ENCODE data around the gene CD8B. TPM values are rescaled to one million over a fixed set of nuclear protein-coding genes. Genes with fewer than 3 reads are reported as not detected.
A peak's percentile ranks its signal among the peaks of the same experiment; 100 is the strongest.
"Not testable (repeated sequence)": the region's sequence is repeated elsewhere in the genome, so short reads cannot be mapped to it uniquely, and the experiment has no call there.

CD8B gene
- total RNA-seq (1 to 10 TPM in 1 of 2 donors, not detected in 1; 3.6 TPM), polyA plus RNA-seq (ENCODE audit: insufficient read length in 6 of 6) (under 1 TPM; 0.39 to 0.82 (median 0.67) TPM)
- long read RNA-seq, donor 1, result 0 reads
- long read RNA-seq, donor 2, partial matches to known transcripts, result 5 of 7 reads
- long read RNA-seq, donor 2, other reads (novel, unspliced or antisense), result 0 of 7 reads
- long read RNA-seq, donor 3, result 0 reads
- long read RNA-seq, donor 4, result 0 reads
- long read RNA-seq, donor 5, result 0 reads
- long read RNA-seq, donor 6, result 0 reads
- long read RNA-seq, donor 7, result 0 reads
- long read RNA-seq, donor 8, result 0 reads
- long read RNA-seq, donor 9, result 0 reads
- long read RNA-seq, donor 10, partial matches to known transcripts, result 1 of 4 reads
- long read RNA-seq, donor 10, other reads (novel, unspliced or antisense), result 0 of 4 reads
- long read RNA-seq, donor 11, partial matches to known transcripts, result 0 of 1 reads
- long read RNA-seq, donor 11, other reads (novel, unspliced or antisense), result 0 of 1 reads
- long read RNA-seq, donor 12, result 0 reads

DNA sequence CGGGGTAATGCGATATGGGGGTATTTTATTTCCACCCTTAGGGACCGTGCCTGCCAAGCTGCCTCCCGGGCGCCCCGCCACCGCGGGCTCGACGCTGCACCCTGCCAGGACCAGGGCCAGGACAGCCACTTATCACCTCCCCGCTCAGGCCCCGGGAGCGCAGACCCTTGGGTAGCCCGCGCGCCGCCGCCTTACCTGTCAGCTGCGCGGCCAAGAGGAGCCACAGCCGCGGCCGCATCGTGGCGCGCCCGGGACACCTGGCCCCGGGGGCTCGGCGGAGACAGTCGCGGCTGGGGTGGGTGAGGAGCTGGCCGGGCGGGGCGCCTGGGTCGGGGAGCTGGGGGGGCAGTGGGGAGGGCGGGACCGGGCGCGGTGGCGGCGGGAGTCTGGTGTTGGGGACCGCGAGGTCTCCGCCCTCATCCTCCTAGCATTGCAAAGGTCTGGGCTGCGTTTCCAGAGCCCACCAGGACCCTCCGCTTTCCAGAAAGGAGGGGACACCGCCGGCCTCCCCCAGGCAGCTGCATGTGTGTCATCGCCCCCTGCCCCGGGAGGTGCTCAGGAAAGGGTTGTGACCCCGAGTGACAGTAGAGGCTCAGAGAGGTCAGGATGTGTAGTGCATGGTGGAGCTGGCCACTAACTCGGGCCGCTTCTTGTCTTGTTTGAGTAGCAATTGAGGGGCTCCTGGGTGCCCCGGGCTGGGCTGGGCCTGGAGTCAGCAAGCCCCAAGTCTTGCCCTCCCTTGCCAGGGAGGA, at the start of gene CD8B:
TSS of gene CD8B (minus strand) at position 259 of the 752 bp plus-strand sequence. CDS start at position 238, 21 bp downstream.
- DNase-seq; ATAC-seq; H3K4me1 ChIP-seq; intact Hi-C loops (cut with DNase I); H3K36me3 ChIP-seq; H3K27ac ChIP-seq; H3K4me3 ChIP-seq; H3K9me3 ChIP-seq: not testable (repeated sequence)
- H3K27me3 ChIP-seq, result peaks cover 9 to 17% of the 10 kb centered on the region in 2 donors

DNA sequence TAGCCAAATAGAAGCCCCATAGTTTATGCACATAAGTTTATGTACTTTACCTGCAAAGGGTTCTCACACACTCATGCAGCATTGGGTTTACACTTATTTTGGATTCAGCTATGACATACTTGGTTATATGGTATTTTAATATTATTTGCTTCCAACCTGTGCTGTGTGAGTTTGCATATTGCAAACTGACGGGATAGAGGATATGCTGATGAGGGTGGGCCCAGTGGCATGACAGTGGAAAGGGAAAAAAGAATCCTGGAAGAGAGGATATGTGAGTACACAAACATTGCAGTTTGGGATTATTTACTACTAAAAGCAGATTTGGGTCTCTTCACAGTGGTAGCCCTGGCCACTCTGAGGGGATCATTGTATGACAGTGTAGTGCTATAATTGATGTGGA, 44.2 kb upstream of the CD8B start:
- H3K4me3 ChIP-seq; H3K4me1 ChIP-seq; H3K27ac ChIP-seq; ATAC-seq; H3K27me3 ChIP-seq; H3K9me3 ChIP-seq; intact Hi-C loops (cut with DNase I); H3K36me3 ChIP-seq; DNase-seq: not testable (repeated sequence)

DNA sequence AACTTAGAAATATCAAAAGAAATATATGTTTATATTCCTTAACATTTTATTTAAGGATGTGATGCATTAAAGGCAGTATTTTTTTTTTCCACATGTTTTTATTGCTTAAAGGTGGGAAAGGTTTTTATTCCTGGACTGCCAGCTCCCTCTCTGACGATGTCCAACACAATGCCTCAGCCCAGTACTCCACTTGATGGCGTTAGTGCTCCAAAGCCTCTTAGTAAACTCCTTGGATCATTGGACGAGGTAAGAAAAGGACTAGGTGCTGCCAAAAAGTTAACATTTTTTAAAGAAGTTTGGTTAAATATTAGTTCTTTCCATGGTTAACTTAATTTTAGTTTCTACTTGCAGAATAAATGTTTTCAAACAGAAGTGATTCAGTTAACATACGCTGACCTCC, 39.0 kb upstream of the CD8B start:
- H3K9me3 ChIP-seq; intact Hi-C loops (cut with DNase I); H3K4me1 ChIP-seq; H3K27ac ChIP-seq; H3K27me3 ChIP-seq; H3K36me3 ChIP-seq; H3K4me3 ChIP-seq: not testable (repeated sequence)
- ATAC-seq (peak; percentile 54), DNase-seq (peak in 1 of 4 donors; percentile 3)

DNA sequence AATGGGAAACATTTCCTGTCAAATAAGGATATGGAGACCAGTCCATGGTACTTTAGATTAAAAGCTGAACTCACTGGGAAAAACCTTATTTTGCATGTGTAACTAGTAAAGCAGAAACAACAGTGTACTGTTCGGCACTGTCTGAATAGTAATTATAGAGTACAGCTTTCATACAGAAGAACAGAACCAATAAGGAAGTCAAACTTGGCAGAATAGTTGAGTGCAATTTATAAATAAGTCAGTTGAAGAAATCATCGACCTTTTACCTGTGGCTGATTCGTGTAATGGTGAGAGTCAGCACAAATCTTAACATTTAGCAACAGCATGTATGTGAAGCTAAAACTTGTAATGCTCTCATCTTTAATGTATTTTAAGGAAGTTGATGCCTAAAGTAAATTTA, 24.3 kb upstream of the CD8B start:
- H3K4me1 ChIP-seq; intact Hi-C loops (cut with DNase I); DNase-seq; H3K9me3 ChIP-seq; H3K27ac ChIP-seq; H3K4me3 ChIP-seq; ATAC-seq; H3K27me3 ChIP-seq; H3K36me3 ChIP-seq: not testable (repeated sequence)

DNA sequence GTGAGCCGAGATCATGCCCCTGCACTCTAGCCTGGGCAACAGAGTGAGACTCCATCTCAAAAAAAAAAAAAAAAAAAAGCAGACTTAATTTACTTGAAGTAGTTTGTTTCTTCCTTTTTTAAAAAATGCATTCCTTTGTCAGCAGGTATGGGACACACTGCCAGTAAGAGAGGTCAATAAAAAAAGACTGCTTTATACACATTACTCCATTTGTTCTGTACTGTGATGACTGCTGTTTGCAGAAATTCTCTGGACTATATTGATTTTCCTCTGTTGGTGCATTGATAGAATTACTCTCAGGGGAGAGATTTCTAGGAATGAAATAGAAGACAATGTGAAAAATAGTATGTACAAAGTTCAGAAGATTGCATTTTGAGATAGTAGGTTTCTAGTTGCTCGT, 21.2 kb upstream of the CD8B start:
- H3K36me3 ChIP-seq; ATAC-seq; intact Hi-C loops (cut with DNase I): not testable (repeated sequence)

DNA sequence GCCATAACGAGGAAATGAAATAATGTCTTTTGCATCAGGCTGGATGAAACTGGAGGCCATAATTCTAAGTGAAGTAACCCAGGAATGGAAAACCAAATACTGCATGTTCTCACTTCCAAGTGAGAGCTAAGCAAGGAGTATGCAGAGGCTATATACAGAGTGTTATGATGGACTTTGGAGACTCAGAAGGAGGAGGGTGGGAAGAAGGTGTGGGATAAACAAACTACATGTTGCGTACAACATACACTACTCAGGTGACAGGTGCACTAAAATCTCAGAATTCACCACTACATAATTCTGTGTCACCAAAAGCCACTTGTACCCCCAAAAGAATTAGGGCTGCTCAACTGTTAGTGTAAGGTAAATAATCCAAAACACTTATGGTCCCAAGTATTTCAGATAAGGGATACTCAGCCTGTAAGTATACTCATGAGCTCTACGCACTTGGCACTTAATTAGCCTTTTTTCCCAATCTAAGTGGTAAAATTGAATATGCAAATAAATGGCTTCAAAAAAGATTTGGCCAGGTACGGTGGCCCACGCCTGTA, 20.5 kb upstream of the CD8B start:
- H3K36me3 ChIP-seq; H3K9me3 ChIP-seq; intact Hi-C loops (cut with DNase I); H3K4me3 ChIP-seq; H3K4me1 ChIP-seq; H3K27me3 ChIP-seq; H3K27ac ChIP-seq: not testable (repeated sequence)
- DNase-seq (peak in 1 of 4 donors; percentile 32), ATAC-seq (peak; percentile 94)

More for the DNA sequence above, 21.2 kb upstream of the CD8B start:
- not testable (repeated sequence) for H3K4me3 ChIP-seq, H3K9me3 ChIP-seq, H3K27me3 ChIP-seq, H3K4me1 ChIP-seq, DNase-seq, H3K27ac ChIP-seq

DNA sequence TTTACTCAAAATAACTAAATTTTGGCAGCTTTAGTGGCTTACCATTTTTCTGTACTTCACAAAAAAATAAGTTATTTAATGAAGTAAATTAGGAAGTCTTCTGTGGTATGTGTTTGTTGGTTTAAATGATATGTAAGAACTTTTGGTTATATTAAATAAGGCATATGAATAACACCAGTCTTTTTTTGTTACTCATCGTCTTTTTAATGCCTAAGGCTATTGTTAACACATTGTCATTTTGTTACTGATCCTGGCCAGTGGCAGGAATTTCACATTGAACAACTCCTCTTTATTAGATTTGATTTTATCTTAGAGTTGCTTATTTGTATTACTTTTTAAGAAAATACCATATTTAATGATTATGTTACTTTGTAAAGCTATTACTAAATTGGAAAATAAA, 17.3 kb upstream of the CD8B start:
- H3K27me3 ChIP-seq; DNase-seq; H3K36me3 ChIP-seq; ATAC-seq; H3K4me3 ChIP-seq; H3K4me1 ChIP-seq; intact Hi-C loops (cut with DNase I); H3K9me3 ChIP-seq; H3K27ac ChIP-seq: not testable (repeated sequence)

DNA sequence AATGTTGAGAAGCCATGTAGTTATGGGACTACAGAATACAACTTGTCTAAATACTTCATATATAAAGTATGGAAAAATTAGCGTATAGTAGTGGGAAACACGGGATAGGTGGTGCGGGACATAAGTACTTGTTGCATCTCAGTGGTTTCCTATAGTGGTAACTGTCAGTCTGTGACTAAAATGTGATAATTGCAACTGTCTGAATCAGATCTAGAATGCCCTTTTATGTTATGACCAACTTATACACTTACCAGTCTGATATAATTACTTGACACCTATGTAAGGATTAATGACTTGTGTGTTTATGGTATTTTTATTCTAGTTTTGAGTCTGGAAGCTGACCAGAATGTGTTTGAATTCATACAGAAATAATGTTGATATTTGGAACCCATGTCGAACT, 9.3 kb upstream of the CD8B start:
- ATAC-seq; H3K4me1 ChIP-seq; intact Hi-C loops (cut with DNase I): not testable (repeated sequence)

DNA sequence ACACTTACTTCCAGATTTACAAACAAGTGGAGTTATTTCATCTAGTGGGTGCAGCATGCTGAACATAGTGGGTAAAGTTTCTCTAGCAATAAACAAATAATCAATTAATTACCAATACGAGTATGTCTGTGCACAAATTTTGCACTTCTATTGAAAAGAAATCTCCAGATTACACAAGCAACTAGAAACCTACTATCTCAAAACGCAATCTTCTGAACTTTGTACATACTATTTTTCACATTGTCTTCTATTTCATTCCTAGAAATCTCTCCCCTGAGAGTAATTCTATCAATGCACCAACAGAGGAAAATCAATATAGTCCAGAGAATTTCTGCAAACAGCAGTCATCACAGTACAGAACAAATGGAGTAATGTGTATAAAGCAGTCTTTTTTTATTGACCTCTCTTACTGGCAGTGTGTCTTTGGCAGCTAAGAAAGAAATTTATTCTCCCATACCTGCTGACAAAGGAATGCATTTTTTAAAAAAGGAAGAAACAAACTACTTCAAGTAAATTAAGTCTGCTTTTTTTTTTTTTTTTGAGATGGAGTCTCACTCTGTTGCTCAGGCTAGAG, 7.3 kb upstream of the CD8B start:
- H3K4me1 ChIP-seq; H3K9me3 ChIP-seq; H3K36me3 ChIP-seq; intact Hi-C loops (cut with DNase I); DNase-seq; H3K27me3 ChIP-seq; ATAC-seq; H3K27ac ChIP-seq; H3K4me3 ChIP-seq: not testable (repeated sequence)

More for the DNA sequence above, 9.3 kb upstream of the CD8B start:
- H3K27me3 ChIP-seq, H3K27ac ChIP-seq, H3K4me3 ChIP-seq, H3K9me3 ChIP-seq, H3K36me3 ChIP-seq, DNase-seq: not testable (repeated sequence)

DNA sequence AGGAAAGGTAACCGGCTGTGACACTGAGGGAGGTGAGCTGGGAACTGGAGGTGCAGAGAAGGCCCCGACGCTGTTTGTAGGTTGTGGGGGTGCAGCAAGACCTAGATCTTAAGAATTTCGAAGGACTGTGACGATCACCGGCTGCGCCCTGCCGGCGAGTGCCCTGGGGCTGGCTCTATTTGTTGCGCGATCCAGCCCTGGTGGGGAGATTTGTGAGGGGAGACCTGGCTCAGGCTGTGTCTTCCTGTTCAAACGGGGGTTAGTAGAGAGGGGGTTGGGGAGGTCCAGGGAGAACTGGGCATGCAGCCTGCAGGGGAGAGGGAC, 656 bp upstream of the CD8B start:
- DNase-seq; H3K36me3 ChIP-seq; intact Hi-C loops (cut with DNase I); H3K4me3 ChIP-seq; H3K27ac ChIP-seq; ATAC-seq; H3K9me3 ChIP-seq; H3K4me1 ChIP-seq: not testable (repeated sequence)
- peaks cover 9 to 17% of the 10 kb centered on the region in 2 donors for H3K27me3 ChIP-seq

DNA sequence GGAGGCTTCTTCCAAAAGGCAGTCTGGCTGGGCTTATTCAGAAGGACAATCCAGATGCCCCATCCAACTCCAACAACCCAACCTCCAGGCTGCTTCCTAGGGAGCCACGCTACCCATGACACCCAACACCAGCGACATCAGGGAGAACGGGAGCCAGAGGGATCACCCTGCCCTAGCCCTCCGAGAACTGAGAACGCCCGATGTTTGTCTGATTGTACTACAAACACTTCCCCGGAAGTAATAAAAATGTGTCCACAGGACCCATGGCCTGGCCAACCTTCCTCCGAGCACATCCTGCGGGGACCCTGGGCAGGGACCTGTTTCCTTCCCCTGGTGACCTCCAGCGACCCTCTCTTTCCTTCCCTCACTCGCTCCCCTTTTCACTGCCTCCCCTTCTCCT, 511 bp downstream of the CD8B start:
- peaks cover 9 to 17% of the 10 kb centered on the region in 2 donors for H3K27me3 ChIP-seq
- DNase-seq; H3K9me3 ChIP-seq; intact Hi-C loops (cut with DNase I); H3K4me1 ChIP-seq; H3K4me3 ChIP-seq; H3K36me3 ChIP-seq; H3K27ac ChIP-seq; ATAC-seq: not testable (repeated sequence)

DNA sequence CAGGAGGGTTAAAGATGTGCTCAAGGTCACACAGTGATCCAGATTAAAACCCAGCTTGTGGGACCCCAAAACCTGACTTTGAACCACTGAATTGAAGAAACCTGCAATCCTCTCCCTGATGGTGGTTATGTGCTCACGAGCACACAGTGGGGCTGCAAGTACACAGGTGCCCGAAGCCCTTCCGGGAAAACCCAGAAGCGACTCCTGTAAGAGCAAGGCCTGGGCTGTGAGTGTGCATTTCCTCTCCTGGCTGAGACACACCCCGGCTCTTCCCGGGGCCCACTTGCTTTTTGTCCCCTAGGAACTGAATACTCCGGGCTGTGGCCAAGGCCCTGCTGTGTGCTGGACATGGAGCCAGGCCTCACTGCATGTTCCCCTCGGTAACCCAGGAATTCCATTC, 1.1 kb downstream of the CD8B start:
- ATAC-seq; H3K4me3 ChIP-seq; DNase-seq; H3K36me3 ChIP-seq; H3K27ac ChIP-seq; H3K4me1 ChIP-seq; intact Hi-C loops (cut with DNase I); H3K9me3 ChIP-seq: not testable (repeated sequence)
- peaks cover 9 to 17% of the 10 kb centered on the region in 2 donors for H3K27me3 ChIP-seq

DNA sequence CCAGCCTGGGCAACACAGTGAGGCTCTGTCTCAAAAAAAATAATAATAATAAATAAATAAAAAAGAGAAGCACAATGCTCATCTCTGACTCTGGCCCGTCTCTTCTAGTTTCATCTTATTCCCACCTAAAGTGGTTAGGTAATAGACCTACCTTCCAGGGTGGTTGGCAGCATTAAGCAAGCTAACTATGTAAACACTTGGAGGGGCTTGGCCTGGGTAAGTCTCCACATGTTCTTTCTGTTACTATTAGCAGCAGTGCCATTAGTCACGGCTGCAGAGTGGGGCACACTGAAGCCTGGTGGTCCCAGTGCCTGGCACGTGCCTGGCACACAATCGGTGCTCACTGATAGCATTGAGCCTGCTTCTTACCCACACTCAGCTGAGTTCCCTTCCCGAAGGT, 4.0 kb downstream of the CD8B start:
- DNase-seq, H3K9me3 ChIP-seq: not testable (repeated sequence)
- ATAC-seq, result peak; percentile 82

More for the DNA sequence above, 4.0 kb downstream of the CD8B start:
- H3K27ac ChIP-seq; H3K4me1 ChIP-seq; H3K4me3 ChIP-seq; intact Hi-C loops (cut with DNase I); H3K36me3 ChIP-seq: not testable (repeated sequence)
- peaks cover 9 to 17% of the 10 kb centered on the region in 2 donors for H3K27me3 ChIP-seq

Measured in left lung (tissue), 14 donors.